Activated CD8-positive, alpha-beta memory T cell treated with anti-CD3 and anti-CD28 coated beads, Interleukin-2, amount 50 U/mL, for 24 hours (primary cell): Measurements from ENCODE around the gene HACD2.

Experiments
- DNase-seq: peaks from one replicate; pipeline ENCODE4 v3.0.0-alpha.2; 2020; ENCODE audit errors: extremely low read depth

Gene HACD2

DNA sequence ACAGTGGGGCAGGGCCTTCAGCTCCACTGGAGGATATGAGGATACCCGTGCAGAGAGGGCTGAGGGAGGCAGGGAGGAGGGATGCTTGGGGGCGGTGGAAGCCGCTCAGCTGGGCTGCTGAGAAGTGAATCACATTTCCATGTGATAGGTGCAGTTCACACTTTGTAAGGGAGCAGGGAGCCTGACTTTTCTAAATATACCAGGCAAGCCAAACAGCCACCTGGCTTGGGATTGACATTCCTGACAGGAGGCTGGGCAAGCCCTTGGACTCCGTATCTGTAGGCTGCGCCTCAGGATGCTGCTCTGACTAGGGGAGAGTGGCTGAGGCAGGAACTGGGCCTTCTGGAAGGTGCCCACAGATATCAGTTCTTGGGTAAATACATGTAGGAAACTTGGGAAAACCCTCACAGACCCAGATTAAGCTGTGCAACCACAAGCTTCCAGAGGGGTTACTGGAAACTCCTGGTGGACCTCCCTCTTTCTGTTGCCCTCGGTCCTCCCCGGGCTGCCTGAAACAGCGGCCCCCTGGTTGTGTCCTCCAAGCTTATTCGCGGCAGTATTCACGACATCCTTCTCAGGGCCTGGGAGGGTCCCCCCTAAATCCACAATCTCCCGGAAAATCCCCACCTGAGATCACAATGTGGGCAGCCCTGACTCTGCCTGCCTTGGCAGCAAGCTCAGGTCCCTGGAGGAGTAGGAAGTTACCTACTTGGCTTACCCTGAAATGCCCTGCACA lies 103.0 kb downstream of the HACD2 start:
- no peak for DNase-seq

DNA sequence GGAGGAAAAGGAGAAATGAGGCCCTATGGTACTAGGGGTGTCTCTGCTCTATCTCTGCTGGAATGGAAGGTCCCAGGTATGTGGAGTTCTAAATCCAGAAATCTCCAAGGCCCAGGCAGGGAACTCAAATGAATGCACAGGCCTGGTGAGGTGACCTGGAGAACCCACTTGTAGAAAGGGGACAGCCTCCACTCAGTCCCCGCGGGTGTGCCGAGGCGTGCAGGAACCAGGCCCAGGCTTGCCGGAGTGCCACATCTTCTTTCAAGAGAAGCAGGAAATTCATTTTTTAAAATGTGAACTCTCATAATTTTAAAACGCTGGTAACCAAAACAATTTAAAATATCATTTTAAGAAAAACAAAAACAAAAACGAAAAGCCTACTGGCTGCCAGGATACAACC lies 103.8 kb downstream of the HACD2 start:
- no peak for DNase-seq

DNA sequence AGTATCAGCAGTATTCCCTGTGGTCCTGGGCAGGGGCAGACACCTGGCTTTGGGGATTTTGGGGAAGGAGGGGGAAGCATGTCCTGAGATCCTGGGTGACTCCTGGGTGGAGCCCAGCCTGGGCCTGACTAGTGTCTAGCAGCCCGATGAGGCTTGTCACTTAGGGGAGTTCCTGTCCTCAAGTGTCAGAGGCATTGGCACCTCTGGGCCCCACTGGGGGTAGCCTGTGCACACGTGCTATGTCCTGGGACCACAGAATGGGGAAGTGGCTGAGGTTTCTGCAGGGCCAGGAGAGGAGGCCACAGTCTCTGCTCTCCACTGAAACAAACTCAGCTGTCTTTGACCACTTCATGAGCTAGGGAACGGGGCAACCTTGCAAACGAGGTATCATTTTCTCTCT lies 104.4 kb downstream of the HACD2 start:
- no peak for DNase-seq

DNA sequence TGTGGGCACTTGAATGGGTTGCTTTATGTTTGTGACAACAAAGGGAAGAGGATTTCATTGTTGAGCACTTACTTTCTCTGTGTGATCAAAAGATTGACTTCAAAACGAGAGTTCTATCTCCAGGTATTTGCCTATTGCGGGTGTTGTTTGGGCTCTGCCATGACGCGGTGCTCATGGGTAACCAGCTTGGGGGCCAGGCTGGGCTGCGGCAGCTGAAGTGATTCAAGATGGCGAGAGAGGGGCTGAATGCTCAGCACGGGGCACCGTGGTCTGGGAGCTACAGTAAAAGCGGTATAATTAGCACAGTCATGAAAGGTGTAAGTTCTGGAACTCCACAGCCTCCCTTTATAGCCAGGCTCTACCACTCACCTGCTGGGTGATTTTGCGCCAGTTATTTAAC lies 105.0 kb downstream of the HACD2 start:
- DNase-seq, result no peak

DNA sequence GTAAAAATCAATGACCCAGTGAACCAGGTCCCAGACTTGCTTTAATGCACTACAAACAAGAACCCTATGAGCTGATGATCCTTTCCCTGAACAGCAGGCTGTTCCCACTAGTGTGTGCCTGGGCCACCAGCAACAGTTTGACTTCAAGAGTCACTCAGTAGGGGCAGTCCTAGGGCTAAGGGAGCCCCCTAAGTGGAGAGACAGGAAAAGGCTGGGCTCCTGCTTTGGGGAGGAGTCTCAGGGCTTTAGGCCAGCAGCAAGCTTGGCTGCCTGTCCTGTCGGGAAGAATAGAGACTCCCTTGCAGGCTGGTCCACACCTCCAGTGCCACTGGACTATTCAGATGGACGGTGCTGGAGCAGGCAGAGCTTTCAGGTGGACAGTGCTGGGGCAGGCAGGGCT lies 106.5 kb downstream of the HACD2 start:
- no peak for DNase-seq

DNA sequence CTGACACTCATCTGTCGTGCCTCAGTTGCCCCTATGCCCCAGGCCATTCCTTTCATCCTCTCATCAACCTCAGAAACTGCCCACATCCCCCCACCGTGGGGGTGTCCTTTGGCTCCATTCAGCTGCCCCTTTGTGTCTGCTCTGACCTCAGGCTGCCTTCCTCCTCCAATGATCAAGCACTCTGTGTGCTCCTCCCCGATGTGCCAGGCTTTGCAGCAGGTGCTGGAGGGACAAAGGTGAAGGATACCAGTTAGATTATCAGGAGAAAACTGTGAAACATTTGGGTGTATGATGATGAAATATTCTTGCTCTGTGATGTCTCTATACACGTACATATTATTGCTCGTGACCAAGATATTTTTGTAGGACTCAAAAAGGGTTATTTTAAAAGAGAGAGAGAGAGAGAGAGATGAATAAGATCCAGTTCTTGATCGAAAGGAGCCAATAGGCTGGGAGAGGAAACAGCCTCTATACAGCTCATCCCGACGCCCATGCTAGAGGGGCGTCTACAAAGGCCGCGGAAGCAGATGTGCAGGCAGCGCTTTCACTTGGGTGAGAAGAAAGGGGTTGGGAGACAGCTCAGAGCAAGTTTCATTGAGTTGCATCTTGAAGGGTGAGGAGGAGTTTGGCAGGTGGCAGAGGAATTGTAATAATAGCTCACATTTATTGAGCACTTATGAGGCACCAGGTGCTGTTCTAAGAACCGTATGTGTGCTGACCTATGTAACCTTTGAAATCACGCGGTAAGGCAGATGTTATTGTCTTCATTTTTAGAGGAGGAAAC lies 107.7 kb downstream of the HACD2 start:
- no peak for DNase-seq

DNA sequence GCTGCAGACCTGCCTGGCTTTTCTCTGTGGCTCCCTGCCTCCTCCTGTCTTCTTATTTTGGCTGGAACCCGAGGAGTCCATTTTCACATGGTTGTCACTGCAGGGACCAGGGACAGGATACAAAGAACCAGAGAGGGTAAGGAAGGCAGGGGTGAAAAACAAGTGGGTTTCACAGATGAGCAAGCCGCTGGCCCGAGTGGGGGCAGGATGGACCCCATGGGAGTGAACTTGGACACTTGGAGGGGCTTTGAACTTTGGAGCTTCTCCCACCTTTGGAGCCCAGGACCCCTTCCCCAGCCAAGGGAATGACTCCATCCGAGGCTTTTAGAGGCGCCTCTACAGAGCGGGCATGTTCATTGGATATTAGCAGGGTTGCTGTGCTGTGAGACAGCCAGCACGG lies 109.1 kb downstream of the HACD2 start:
- DNase-seq, result no peak

DNA sequence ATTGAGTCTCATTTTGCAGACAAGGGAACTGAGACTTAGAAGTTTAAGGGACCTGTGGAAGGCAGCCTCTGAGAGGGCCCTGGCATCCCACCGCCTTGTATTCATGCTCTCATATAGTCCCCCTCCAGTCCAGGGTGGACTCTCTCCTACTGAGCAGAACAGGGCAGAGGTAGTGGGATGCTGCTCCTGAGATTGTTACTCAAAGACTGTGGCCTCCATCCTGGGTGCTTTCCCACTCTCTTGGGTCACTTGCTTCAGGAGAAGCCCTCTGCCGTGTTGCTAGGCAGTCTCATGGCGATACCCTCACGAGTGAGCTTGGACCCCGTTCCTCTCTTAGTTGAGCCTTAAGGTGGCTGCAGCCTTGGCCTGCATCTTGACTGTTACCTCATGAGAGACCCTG lies 113.7 kb downstream of the HACD2 start:
- DNase-seq, result no peak

DNA sequence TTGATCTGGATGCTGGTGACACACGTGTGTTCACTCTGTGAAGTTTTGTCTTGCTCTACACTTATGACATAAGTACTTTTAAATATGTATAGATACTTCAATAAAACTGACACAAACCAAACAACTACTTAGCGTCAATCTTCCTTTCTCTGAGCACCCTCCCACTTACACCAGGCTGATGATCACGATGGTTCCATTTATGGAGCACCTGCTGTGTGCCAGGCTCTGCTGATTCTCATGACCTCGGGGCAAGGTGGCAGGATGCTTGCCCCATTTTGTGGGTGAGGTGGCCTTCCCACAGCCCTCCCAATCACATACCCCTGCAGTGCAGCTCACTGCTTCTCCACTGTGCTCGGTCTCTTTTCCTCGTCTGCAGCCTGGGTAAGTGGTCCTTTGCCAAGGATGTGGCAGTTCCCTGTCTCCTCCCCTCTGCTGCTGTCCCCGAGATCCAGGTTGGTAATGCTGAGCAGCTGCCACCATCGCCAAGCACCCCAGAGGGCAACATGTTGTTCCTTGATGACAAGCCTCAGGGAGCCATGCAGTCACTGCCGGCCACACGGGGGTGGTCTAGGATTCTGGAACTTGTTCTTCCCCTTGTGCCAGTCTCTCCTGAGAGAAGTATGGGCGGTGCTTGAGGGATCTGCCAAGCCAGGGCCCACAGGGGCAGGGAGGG lies 115.4 kb downstream of the HACD2 start:
- no peak for DNase-seq

DNA sequence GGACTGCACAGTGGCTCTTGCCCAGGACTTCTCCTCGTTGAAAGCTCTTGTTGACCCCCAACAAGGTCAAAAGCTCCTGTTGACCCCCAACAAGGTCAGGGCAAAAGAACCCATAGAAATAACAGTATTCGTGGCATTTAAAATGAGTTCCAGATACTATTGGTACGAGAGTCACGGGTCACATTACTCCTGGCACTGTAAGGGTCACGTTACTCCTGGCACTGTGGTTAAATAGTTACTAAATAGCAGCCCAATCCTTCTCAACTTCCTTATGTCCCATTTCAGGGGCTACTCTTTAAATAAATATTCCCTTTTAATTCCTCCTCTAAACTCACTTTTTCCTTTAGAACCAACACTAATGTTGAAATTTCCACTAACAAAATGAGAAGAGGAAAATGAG lies 117.8 kb downstream of the HACD2 start:
- no peak for DNase-seq

DNA sequence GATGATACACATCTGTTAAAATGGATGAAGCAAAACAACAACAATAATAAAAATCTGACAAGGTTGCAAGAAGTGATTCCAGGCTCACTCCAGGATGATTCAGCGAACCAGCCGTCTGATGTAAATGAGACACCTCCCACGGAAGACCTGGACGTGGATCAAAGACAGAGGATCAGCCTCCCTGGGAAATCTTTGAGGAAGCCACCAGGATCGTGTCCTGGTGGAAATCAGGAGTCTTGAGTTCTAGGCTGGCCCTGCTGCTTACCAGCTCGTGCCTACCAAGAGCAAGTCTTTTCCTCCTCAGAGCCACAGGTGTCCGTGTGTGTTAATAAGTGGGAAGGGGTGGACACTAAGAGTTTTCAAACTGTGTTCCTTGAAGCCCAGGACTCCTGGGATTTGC lies 120.6 kb downstream of the HACD2 start:
- DNase-seq, result no peak

DNA sequence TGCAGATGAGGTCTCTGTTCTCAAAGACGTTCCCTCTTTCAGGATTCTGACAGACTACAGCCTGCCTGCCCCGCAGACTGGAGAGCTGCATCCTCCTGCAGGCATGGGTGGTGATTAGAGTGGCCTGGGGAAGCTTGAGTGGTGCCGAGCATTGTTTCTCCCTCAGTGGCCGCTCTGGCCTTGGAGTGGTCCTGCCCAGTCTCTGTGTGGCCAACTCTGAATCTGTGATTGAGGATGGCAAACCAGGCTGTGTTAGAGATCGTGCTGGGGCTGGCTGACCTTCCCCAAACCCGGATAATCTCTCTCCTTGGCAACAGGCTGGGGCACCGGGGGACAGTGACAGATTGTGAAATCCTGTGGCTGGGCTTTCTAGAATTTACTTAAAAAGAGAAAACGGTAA lies 125.0 kb downstream of the HACD2 start:
- no peak for DNase-seq

DNA sequence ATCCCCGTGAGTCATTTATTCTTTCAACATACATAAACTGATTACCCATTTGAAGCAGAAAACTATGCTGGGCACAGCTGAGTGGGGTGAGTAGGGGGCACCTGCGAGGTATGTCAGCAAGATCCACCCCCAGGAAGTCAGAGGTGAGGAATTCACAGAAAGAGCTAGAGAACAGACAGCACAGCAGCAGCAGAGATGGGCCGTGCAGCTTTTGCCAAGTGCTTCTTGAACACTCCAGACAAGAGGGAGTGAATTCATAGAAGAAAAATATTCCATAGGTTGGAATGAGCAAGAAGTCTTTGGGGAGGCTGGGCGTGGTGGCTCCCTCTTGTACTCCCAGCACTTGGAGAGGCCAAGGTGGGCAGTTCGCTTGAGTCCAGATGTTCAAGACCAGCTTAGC lies 126.6 kb downstream of the HACD2 start:
- no peak for DNase-seq

DNA sequence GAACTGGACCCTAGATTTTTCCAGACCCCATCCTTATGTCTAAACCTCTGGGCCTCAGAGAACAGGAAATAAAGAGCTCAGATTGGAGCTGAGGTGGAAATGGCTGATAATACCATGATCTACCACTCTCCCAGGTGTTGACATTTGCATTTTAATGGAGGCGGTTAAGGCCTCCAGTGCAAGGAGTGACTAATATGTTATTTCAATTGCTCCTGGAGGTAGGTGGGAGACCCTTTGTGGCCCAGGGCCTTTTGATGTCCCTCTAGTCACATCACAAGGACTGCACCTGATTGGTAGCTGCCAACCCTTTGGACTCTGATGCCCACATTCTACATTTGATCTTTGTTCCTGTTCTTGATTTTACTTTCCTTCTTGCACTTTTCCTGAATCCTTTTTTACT lies 127.0 kb downstream of the HACD2 start:
- no peak for DNase-seq

DNA sequence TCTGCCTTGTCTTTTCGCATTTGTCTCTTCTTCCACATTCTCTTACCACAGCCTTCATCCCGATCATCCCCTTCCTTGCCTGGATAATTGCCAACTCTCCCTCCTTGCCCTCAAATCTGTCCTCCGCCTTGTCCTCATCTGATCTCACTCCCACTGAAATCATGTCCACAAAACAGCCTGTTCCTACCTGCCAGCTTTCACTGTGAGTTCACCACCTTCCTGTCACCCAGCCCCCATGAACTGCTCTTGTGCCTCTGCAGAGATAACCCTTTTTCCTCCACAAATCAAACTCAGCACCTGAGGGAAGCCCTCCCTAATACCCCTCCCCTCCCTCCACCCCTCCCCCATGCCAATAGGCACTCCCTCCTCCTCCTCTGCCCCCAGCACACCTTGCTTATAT lies 131.2 kb downstream of the HACD2 start:
- no peak for DNase-seq

DNA sequence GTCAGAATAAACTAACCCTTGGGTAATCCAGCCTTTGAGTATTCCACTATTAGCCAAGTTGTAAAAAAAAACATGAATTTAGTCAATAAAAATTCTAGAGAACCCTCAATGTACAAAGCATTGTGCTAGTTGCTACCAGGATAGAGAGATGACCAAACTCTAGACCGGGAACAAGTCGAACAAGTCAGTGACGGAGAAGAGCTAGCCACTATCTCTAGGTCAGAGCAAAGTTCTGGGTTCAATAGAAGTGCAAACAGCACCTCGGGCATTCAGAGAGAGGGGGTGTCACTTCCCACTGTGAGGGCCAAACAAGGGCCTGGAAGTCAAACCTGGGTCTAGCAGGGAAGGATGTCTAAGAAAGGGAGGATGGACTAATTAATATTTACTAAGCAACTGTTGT lies 133.7 kb downstream of the HACD2 start:
- DNase-seq, result no peak

DNA sequence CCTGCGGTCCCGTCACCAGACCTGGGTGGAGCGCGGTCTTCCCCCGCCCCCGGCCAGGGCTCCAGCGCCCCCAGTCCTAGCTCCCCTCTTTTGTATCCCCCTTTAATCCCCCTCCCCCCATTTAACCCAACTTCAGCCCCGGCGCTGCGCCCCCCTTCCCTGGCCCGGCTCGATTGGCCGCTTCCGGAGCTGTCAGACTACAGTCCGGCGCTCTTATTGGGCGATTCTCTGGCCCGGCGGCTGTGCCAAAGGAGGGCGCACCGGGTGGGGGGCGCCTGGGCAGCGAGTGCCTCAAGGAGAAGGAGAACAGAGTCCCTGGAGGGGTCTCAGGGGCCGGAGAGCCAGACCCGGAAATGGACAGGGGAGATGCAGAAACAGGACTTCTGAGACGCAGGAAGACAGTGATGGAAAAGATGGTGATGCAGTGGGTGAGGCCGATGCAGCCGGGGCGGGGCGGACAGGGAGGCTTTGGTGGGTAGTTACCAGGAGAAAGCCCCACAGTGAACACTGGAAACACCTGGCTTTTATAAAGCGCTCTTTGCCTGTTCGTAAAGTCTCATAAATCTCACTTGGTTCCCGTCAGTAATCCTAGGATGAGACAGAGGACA lies 134.8 kb downstream of the HACD2 start:
- no peak for DNase-seq

DNA sequence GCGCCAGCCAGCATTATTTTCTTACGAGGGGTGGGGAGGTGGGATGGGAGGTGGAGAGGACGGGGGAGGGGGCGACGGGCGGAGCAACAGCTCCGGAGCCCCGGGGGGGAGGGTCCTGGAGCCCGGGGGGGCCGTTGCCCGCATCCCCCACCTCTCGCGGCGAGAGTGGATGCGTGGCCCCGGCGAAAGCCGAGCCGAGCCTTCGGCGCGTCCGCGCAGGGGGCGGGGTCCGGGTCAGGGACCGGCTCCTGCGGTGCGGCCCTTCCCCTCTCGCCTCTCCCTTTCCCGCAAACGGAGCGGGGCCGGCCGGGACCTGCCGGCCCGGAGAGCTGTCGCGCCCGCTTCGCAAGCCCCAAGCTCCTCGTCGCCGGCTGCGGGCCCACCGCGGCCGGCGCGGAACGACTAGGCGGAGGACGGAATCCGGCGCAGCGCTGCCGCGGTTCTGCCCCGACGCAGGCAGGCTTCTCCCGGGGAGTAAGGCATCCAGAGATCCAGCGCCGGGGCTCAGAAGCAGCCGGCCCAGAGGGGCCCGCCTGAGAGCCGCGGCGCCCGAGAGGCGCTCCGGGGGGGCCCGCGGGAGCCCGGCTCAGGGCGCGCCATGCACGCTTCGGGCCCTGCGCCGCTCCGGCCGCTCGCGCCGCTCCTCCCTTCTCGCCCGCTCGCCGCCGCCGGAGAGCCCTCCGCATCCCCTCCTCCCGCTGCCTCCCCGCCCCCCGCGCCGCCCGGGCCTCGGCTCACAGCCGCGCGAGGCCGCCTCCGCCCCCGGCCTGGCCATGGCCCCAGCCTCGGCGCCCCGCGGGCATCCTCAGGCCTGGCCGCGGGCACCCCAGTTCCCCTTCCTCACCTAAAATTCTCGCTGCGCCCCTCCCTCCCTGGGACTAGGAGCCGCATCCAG lies 135.5 kb downstream of the HACD2 start:
- no peak for DNase-seq

DNA sequence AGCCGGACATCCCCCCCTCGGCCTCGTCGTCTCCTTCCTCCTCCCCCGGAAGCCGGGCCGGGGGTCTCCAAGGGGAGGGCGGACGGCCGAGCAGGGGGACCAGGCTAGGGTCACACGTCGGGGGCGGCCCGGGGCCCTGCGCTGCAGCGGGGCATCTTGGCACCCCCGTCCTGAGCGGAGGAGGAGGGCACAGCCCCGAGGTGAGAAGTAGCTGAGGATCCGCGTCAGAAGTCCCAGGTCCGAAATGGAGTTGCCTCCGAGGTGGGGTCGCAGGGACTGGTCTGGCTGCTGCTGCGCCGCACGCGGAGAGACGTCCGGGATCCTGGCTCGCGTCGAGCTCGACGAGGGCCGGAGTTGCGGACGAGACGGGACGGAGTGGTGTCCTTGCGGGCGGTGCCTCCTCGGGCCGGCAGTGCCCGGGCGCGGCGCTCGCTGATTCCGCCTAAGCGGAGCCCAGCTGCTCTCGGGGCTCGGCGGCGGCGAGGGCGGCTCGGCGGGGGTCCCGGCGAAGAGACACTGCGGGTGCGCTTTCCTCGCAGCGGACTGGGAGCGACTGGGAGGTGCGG lies 136.2 kb downstream of the HACD2 start, which contains the start of gene ADCY5:
Gene ADCY5 (minus strand): TSS at position 555 of the 566 bp plus-strand sequence. CDS start 545 bp downstream, at position 10.
- DNase-seq, result no peak

DNA sequence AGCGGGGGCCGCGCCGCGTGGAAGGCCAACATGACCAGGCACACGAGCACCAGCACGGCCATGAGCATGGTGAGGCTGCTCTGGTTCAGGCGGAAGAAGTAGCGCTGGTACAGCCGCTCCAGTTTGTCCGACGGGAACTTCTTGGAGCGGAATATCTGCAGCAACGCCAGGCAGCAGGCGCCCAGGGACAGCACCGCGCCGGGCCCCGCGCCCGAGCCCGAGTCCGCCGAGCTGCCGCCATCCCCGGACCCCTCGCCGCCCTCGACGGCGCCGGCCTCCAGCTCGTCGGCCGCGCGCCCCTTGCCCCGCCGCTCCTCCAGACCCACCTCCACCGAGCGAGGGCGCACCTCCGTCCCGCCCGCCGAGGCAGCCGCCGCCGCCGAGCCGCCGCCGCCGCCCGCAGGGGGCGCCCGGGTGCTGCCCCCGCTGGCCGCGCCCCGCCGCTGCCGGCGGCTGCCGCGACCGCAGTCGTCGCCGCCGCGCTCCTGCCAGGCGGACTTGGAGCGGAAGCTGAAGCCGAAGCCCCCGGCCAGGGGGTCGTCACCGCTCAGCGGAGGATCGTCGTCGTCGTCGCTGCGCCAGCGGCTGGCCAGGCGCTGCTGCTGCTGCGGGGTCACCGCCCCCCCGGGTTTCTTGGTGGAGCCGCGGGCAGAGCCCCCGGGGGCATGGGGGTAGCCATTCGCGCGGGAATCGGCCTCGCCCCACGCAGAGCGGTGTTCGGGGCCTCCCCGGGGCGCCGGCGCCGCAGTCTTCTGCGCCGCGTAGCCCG lies 136.9 kb downstream of the HACD2 start:
- DNase-seq, result no peak
